Colonic mucosa (tissue), 4 donors: Measurements from ENCODE around the gene TSNAX. TPM values are rescaled to one million over a fixed set of nuclear protein-coding genes. Genes with fewer than 3 reads are reported as not detected.

Experiments
- DNase-seq: peaks from one replicate; pipeline ENCODE4 v3.0.0-alpha.2; 2020
- H3K27ac ChIP-seq: fragments of 200-600 bp; one replicate; pipeline ENCODE4 v1.8.0; 2021
- H3K27me3 ChIP-seq: fragments of 200-600 bp; one replicate; pipeline ENCODE4 v1.8.0; 2021
- H3K36me3 ChIP-seq: fragments of 200-600 bp; one replicate; pipeline ENCODE4 v1.8.0; 2021
- H3K4me1 ChIP-seq: fragments of 200-600 bp; one replicate; pipeline ENCODE4 v1.8.0; 2021; ENCODE audit warnings: mild to moderate bottlenecking
- H3K4me3 ChIP-seq: fragments of 200-600 bp; one replicate; pipeline ENCODE4 v1.8.0; 2021
- H3K9ac ChIP-seq, 2 donors: one replicate each; pipeline ENCODE4 v1.7.0; 2013; ENCODE audit warnings: control low read depth in 2 of 2, low read depth in 2 of 2, low read length in 2 of 2
- H3K9me3 ChIP-seq: fragments of 200-600 bp; one replicate; pipeline ENCODE4 v1.8.0; 2021
- intact Hi-C: fragments of 100-400 bp; cut with DNase I; formaldehyde crosslinking; loops from one replicate; pipeline ENCODE4 v1.14.1; 2022
- total RNA-seq, 2 donors: library from RNA; stranded (reverse); fragmentation: NEBNext Ultra II Directional in 1 of 2; extraction: Animal tissue kit (Norgen Biotek cat#: 25700) in 1 of 2; gene quantifications; one replicate each; pipeline ENCODE4 v1.2.1, GENCODE V29; 2021
- TF ChIP-seq, protein P1 (sequence below): fragments of 200-600 bp; IDR thresholded peaks from one replicate; pipeline ENCODE4 v1.8.0; 2022; ENCODE audit warnings: antibody characterized with exemption, mild to moderate bottlenecking
- donor health status: healthy.
- donor health status: DM: no; HTN: no; CAD: no.
- donor health status: DM: no; HTN: no; CAD: no.

The TSNAX gene
- total RNA-seq, 2 donors from 2014 or later, result 22.6 to 37.3 TPM

DNA sequence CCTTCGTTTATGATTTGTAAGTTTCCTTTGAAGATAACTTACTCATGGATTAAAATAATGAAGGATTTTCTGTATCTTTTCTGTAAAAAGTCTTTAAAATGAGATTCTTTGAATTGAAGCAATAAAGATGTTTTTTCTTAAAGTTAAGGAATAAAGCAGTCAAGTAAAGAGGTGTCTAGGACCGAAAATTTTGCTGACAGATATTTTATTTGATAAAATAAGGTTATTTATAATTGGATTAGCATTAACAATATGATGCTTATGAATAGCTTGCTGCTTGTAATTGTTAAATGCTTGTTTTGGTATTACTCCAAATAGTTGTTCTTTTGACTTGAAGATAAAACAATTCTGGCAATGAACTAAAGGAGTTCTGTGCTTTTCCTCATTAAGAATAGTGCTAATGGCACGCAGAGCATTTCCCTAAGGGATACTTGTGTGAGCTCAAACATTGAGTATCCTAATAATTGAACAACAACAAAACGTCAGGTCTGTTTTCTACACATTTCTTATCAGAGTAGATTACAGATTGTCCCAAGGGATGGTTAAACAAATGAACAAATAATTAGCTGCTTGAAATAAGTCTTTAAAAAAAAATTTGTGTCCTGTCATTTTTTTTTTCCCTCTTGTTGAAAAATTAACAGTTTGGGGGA is 16.6 kb downstream of the TSNAX start:
- Histone ChIP-seq H3K27me3 (no peaks in the 10 kb centered on the region), H3K27ac (no peak overlapping the region), H3K4me1 (no peaks in the 10 kb centered on the region), H3K4me3 (no peak overlapping the region), H3K9me3 (no peaks in the 10 kb centered on the region), H3K9ac (no peak overlapping the region), H3K36me3 (no peaks in the 10 kb centered on the region)
- TF ChIP-seq, protein P1, sequence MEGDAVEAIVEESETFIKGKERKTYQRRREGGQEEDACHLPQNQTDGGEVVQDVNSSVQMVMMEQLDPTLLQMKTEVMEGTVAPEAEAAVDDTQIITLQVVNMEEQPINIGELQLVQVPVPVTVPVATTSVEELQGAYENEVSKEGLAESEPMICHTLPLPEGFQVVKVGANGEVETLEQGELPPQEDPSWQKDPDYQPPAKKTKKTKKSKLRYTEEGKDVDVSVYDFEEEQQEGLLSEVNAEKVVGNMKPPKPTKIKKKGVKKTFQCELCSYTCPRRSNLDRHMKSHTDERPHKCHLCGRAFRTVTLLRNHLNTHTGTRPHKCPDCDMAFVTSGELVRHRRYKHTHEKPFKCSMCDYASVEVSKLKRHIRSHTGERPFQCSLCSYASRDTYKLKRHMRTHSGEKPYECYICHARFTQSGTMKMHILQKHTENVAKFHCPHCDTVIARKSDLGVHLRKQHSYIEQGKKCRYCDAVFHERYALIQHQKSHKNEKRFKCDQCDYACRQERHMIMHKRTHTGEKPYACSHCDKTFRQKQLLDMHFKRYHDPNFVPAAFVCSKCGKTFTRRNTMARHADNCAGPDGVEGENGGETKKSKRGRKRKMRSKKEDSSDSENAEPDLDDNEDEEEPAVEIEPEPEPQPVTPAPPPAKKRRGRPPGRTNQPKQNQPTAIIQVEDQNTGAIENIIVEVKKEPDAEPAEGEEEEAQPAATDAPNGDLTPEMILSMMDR, result no peak
- intact Hi-C loops, result no loop called here
- no peak for DNase-seq

DNA sequence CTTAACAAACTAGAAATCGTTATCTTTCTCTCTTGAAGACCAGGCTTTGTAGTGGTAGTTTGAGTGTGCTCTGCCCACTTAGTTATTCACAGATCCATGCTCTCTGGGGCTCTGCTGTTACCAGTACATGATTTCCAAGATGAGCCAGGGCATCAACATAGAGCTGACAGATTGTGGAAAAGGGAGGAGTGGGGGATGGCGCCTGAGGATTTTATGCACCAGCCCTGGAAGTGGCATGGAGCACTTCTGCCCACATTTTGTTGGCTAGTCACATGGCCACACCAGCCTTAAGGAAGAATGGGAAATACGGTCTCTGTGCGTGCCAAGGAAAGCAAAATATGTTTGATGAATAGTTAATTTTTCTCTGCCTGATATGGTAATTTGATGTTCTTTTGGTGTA is 18.2 kb downstream of the TSNAX start:
- intact Hi-C loops, result no loop called here
- TF ChIP-seq, protein P1, result no peak
- DNase-seq, result no peak
- no peaks in the 10 kb centered on the region for H3K36me3 ChIP-seq
- no peak overlapping the region for H3K9ac ChIP-seq
- H3K4me1 ChIP-seq, result no peaks in the 10 kb centered on the region
- no peaks in the 10 kb centered on the region for H3K27me3 ChIP-seq
- H3K9me3 ChIP-seq, result no peaks in the 10 kb centered on the region
- no peak overlapping the region for H3K27ac ChIP-seq
- no peak overlapping the region for H3K4me3 ChIP-seq

DNA sequence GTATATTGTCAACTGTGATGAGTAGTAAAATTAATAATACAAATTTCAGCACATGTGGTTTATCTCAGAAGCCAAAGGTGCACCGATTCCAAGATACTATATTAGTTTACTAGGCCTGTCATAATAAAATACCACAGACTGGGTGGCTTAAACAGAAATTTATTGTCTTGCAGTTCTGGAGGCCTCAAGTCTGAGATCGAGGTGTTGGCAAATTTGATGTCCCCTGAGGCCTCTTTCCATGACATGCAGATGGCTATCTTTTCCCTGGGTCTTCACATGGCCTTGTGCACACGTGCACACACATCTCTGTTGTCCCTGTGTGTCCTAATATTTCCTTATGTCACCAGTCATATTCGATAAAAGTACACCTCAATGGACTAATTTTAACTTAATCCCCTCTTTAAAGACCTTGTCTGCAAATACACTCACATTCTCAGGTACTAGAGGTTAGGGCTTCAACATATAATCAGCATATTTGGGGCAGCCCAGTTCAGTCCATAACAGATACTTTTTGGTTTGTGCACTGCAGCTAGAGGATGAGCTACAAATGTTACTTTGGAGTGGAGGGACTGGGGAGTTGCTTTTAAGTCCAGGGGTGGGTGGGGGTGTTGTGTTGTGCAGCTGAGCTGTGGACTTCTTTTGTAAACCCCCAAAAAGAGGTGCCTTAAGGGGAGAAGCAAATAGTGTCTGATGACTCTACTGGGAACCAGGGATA is 21.4 kb downstream of the TSNAX start:
- no peaks in the 10 kb centered on the region for H3K9me3 ChIP-seq
- H3K9ac ChIP-seq, result no peak overlapping the region
- DNase-seq, result no peak
- intact Hi-C loops, result no loop called here
- H3K27me3 ChIP-seq, result no peaks in the 10 kb centered on the region
- no peaks in the 10 kb centered on the region for H3K4me1 ChIP-seq
- no peak overlapping the region for H3K27ac ChIP-seq
- no peaks in the 10 kb centered on the region for H3K36me3 ChIP-seq
- H3K4me3 ChIP-seq, result no peak overlapping the region
- TF ChIP-seq, protein P1, result no peak

DNA sequence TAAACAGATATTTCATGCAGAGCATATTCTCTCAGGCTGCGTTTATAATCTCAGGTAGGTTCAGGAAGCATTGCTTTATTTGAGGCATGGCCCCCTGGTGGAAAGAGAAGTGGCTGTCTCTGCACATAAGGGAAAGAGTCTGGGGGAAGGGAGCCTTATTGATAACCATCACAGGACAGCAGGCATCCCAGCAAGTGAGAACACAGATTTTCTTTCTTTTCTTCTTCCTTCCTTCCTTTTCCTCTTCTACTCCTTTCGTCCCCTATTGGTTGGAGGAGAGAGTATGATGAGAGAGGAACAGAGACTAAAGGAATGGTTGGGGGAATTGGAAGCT is 21.9 kb downstream of the TSNAX start:
- Histone ChIP-seq H3K27me3 (no peaks in the 10 kb centered on the region), H3K9ac (no peak overlapping the region), H3K4me3 (no peak overlapping the region), H3K9me3 (no peaks in the 10 kb centered on the region), H3K36me3 (no peaks in the 10 kb centered on the region), H3K27ac (no peak overlapping the region), H3K4me1 (no peaks in the 10 kb centered on the region)
- no peak for DNase-seq
- TF ChIP-seq, protein P1, result no peak
- intact Hi-C loops, result no loop called here

- TF ChIP-seq, protein P1, result no peak
- no peaks in the 10 kb centered on the region for H3K36me3 ChIP-seq
- intact Hi-C loops, result no loop called here
These were observed 24.9 kb downstream of the TSNAX start for GRCh38 chr1:231553320-231553719.

More at GRCh38 chr1:231553320-231553719, 24.9 kb downstream of the TSNAX start:
- no peak overlapping the region for H3K4me3 ChIP-seq
- H3K9ac ChIP-seq, result no peak overlapping the region
- no peaks in the 10 kb centered on the region for H3K4me1 ChIP-seq
- H3K27ac ChIP-seq, result no peak overlapping the region
- no peaks in the 10 kb centered on the region for H3K27me3 ChIP-seq
- no peaks in the 10 kb centered on the region for H3K9me3 ChIP-seq
- no peak for DNase-seq
